GM12878 (cell line): ENCODE results near the gene KLRK1. TPM values are rescaled to one million over a fixed set of nuclear protein-coding genes. Genes with fewer than 3 reads are reported as not detected.
A peak's percentile ranks its signal among the peaks of the same experiment; 100 is the strongest.

Experiments used
- ATAC-seq: fragments of 200-7000 bp; cut with Tn5 transposase; 3 replicates; pipeline ENCODE4 v1.9.1; 2020; ENCODE audit warnings: mild to moderate bottlenecking, moderate library complexity
- BruUV-seq: library from RNA; stranded (reverse); fragments of 400-500 nt; replicated peaks from 2 replicates; lab custom pipeline; 2021; lab: Mats Ljungman, UMichigan
- CTCF ChIA-PET: fragments of 300-600 bp; sonication (Branson Sonifier 250); formaldehyde crosslinking; extraction: SDS; loops from one replicate; lab custom pipeline; 2021; ENCODE audit warnings: inconsistent platforms; lab: Yijun Ruan, JAX
- POLR2A ChIA-PET: fragments of 350-600 bp; formaldehyde crosslinking; extraction: SDS; loops from one replicate; lab custom pipeline; 2021; ENCODE audit warnings: inconsistent platforms; lab: Charles Lee
- RAD21 ChIA-PET: fragments of 300-600 bp; sonication (Branson Sonifier 250); formaldehyde crosslinking; loops from one replicate; lab custom pipeline; 2023; ENCODE audit warnings: antibody characterized with exemption; ENCODE audit not compliant: unreplicated experiment; lab: Charles Lee
- SMC1A ChIA-PET: fragments of 300-600 bp; sonication (Branson Sonifier 250); formaldehyde crosslinking; loops from one replicate; lab custom pipeline; 2023; ENCODE audit not compliant: unreplicated experiment, uncharacterized antibody; lab: Charles Lee
- DNase-seq: peaks from one replicate; pipeline ENCODE4 v3.0.0-alpha.2; 2011; ENCODE audit warnings: low read depth, low spot score
- FAIRE-seq: peaks from 3 replicates; lab custom pipeline; 2011; peaks lifted over from hg19 to GRCh38; lab: Jason Lieb, UNC
- H2AFZ ChIP-seq: 2 replicates; pipeline ENCODE4 v1.6.0; 2011; ENCODE audit warnings: low read depth, low read length, control low read depth; ENCODE audit not compliant: control insufficient read depth
- H3K27ac ChIP-seq: 2 replicates; pipeline ENCODE4 v1.5.1; 2011; ENCODE audit warnings: control low read depth; ENCODE audit not compliant: control insufficient read depth, insufficient read depth
- H3K27me3 ChIP-seq, 2 experiments: replicated peaks in 1 of 2; 2 replicates each; pipeline versions ENCODE4 v1.6.0 to v1.6.1; 2011; ENCODE audit warnings: low read length in 1 of 2; ENCODE audit not compliant: control insufficient read depth in 2 of 2, insufficient read depth in 2 of 2
- H3K36me3 ChIP-seq, 2 experiments: 2 replicates each; pipeline ENCODE4 v1.5.1; 2011; ENCODE audit warnings: low read length in 1 of 2; ENCODE audit not compliant: control insufficient read depth in 2 of 2, insufficient read depth in 2 of 2
- H3K4me1 ChIP-seq: 2 replicates; pipeline ENCODE4 v1.6.1; 2011; ENCODE audit warnings: mild to moderate bottlenecking, low read length, moderate library complexity, mixed read lengths; ENCODE audit not compliant: control insufficient read depth, insufficient read depth
- H3K4me2 ChIP-seq: 2 replicates; pipeline ENCODE4 v1.6.0; 2011; ENCODE audit warnings: control low read depth; ENCODE audit not compliant: control insufficient read depth, insufficient read depth
- H3K4me3 ChIP-seq: fragments of 200-600 bp; sonication (generic); 2 replicates; pipeline ENCODE4 v1.5.1; 2016
- H3K79me2 ChIP-seq: 2 replicates; pipeline ENCODE4 v1.6.0; 2011; ENCODE audit warnings: low read length; ENCODE audit not compliant: control insufficient read depth, insufficient read depth
- H3K9ac ChIP-seq: 2 replicates; pipeline ENCODE4 v1.8.0; 2011; ENCODE audit warnings: low read length, control low read depth, mixed read lengths; ENCODE audit not compliant: control insufficient read depth, insufficient read depth
- H3K9me3 ChIP-seq: replicated peaks from 3 replicates; pipeline ENCODE4 v1.5.1; 2011; ENCODE audit warnings: mild to moderate bottlenecking, low read length; ENCODE audit not compliant: control insufficient read depth, insufficient read depth
- H4K20me1 ChIP-seq: 2 replicates; pipeline ENCODE4 v1.6.0; 2011; ENCODE audit not compliant: control insufficient read depth, insufficient read depth
- ASH2L ChIP-seq: fragments of 300-600, 200-600 bp; sonication (generic); IDR thresholded peaks from 2 replicates; pipeline ENCODE4 v1.6.1; 2017; ENCODE audit warnings: low read depth, mild to moderate bottlenecking, borderline replicate concordance
- ATF2 ChIP-seq: IDR thresholded peaks from 2 replicates; pipeline ENCODE4 v1.6.1; 2012; ENCODE audit warnings: low read length, inconsistent platforms
- ATF7 ChIP-seq: fragments of 450-650 bp; IDR thresholded peaks from 2 replicates; pipeline ENCODE4 v1.6.1; 2016; ENCODE audit warnings: low read depth, mild to moderate bottlenecking
- BCL11A ChIP-seq: IDR thresholded peaks from 2 replicates; pipeline ENCODE4 v1.6.1; 2011; ENCODE audit warnings: low read depth, low read length
- CEBPZ ChIP-seq: fragments of 150-350 bp; IDR thresholded peaks from 2 replicates; pipeline ENCODE4 v1.6.1; 2016; ENCODE audit warnings: low read depth, low read length
- CHD2 ChIP-seq: IDR thresholded peaks from 2 replicates; pipeline ENCODE4 v1.6.1; 2011; ENCODE audit warnings: low read depth, low read length, improper control_type of control experiment, borderline replicate concordance
- ELK1 ChIP-seq: IDR thresholded peaks from 2 replicates; pipeline ENCODE4 v1.6.1; 2012; ENCODE audit warnings: low read depth, low read length, improper control_type of control experiment
- RAD21 ChIP-seq: IDR thresholded peaks from 2 replicates; pipeline ENCODE4 v1.6.1; 2011; ENCODE audit warnings: mild to moderate bottlenecking, low read depth, low read length, moderate library complexity; ENCODE audit not compliant: insufficient read depth
- RELB ChIP-seq: fragments of 450-650 bp; IDR thresholded peaks from 2 replicates; pipeline ENCODE4 v1.6.1; 2017; ENCODE audit warnings: low read depth, mild to moderate bottlenecking, moderate library complexity
- SREBF1 ChIP-seq: IDR thresholded peaks from 2 replicates; pipeline ENCODE4 v1.6.1; 2012; ENCODE audit warnings: mild to moderate bottlenecking, low read length
- TAF1 ChIP-seq: IDR thresholded peaks from 2 replicates; pipeline ENCODE4 v1.6.1; 2011; ENCODE audit warnings: mild to moderate bottlenecking, low read depth, low read length, borderline replicate concordance
- WGBS: methylation state at CpG from one replicate; pipeline ENCODE4 v1.1.6; 2016; ENCODE audit warnings: low lambda C conversion rate; ENCODE audit not compliant: insufficient replicate concordance, insufficient coverage; ENCODE audit errors: missing lambda C conversion rate; 5-methylcytosine and 5-hydroxymethylcytosine counted together
- in situ Hi-C: fragments of 300-500 bp; cut with MboI; formaldehyde crosslinking; loops from 9 replicates; pipeline ENCODE4 v1.14.3; 2018; ENCODE audit warnings: mixed read lengths
- intact Hi-C: fragments of 100-400 bp; cut with micrococcal nuclease; formaldehyde crosslinking; loops from one replicate; pipeline ENCODE4 v1.14.2; 2022; ENCODE audit not compliant: unreplicated experiment
- polyA plus RNA-seq, 11 experiments: library from polyadenylated mRNA; depleted of rRNA in 4 of 11; unstranded in 6 of 11; stranded (reverse) in 5 of 11; fragments of >200 nt; fragmentation: Nextera tagmentation in 4 of 11; fragmentation: Illumina TruSeq in 1 of 11; extraction: Ambion mirVana in 4 of 11; extraction: Trizol in 1 of 11; gene quantifications; 1 replicate in 1 of 11; 2 replicates in 10 of 11; pipeline versions ENCODE4 v1.2.1 to v1.2.3, GENCODE V29; 2011 to 2016; ENCODE audit warnings: inconsistent platforms in 2 of 11, missing spikeins in 2 of 11, low read depth in 1 of 11
- total RNA-seq, 4 experiments: library from RNA; depleted of rRNA in 3 of 4; stranded (reverse); fragments of >200 nt in 3 of 4; fragmentation: Illumina TruSeq in 1 of 4; extraction: Trizol in 1 of 4; gene quantifications; 2 replicates each; pipeline versions ENCODE4 v1.2.1 to v1.2.3, GENCODE V29; 2013 to 2021
- TF ChIP-seq, protein P1 (sequence below): fragments of 450-650 bp; IDR thresholded peaks from 2 replicates; pipeline ENCODE4 v1.6.1; 2016; ENCODE audit warnings: mild to moderate bottlenecking

The KLRK1 gene
- total and polyA plus RNA-seq, 10 of the 15 experiments (the other 5 are each of a cell fraction or from before 2014, with no cell fraction given): 0.27 to 2.0 (median 0.99) TPM

GRCh38 chr12:10363914-10364814 is 25.7 kb downstream of the KLRK1 start:
- ChIA-PET CTCF (interaction anchor here (0.6 to 4.0 kb wide), 10 partner anchors 11 to 199 kb away, joined by 3 to 30 read pairs (median 5); no protein-coding TSS in a partner anchor), POLR2A (interaction anchor here (0.6 to 4.1 kb wide), 7 partner anchors 10 to 79 kb away, joined by 3 to 24 read pairs (median 5); no protein-coding TSS in a partner anchor), RAD21 (interaction anchor here (1.0 to 6.0 kb wide), 8 partner anchors 25 to 195 kb away, joined by 3 to 75 read pairs (median 5); partner anchors contain the start of gene KLRC4), SMC1A (interaction anchor here (0.6 to 6.5 kb wide), 10 partner anchors 24 to 196 kb away, joined by 3 to 67 read pairs (median 6); partner anchors contain the start of gene KLRD1)
- TSS peak; percentile 87 for BruUV-seq
- Histone ChIP-seq H4K20me1 (no peaks in the 10 kb centered on the region), H3K27ac (peak overlapping the region; percentile 72), H2AFZ (peak overlapping the region; percentile 76), H3K4me1 (peaks cover 21% of the 10 kb centered on the region), H3K4me3 (peak overlapping the region; percentile 72), H3K9me3 (peaks cover 6% of the 10 kb centered on the region; the same call in 2 of the 3 replicates), H3K36me3 (no peaks in the 10 kb centered on the region; a peak in 1 of 4 replicates), H3K9ac (peak overlapping the region; percentile 71), H3K79me2 (no peaks in the 10 kb centered on the region), H3K4me2 (peak overlapping the region; percentile 100), H3K27me3 (no peaks in the 10 kb centered on the region)
- intact Hi-C loops (loop anchor here (1.0 kb wide), 1 partner anchor 31 kb away; no protein-coding TSS in a partner anchor), in situ Hi-C loops (no loop called here)
- WGBS: 28% methylated on average over 19 of the region's 19 CpGs
- peak; percentile 95 for ATAC-seq
- FAIRE-seq: peak; percentile 80
- peak; percentile 84 for DNase-seq
- TF ChIP-seq ELK1: no peak
- no peak for TF ChIP-seq RAD21
- TF ChIP-seq BCL11A: peak; percentile 71
- TF ChIP-seq ATF7: peak; percentile 67
- TF ChIP-seq CEBPZ: no peak
- no peak for TF ChIP-seq CHD2
- TF ChIP-seq SREBF1: no peak
- peak; percentile 24; the same call in 1 of the 2 replicates for TF ChIP-seq ATF2
- no peak for TF ChIP-seq ASH2L
- TF ChIP-seq TAF1: peak; percentile 17; the same call in 1 of the 2 replicates
- TF ChIP-seq RELB: peak; percentile 70
- TF ChIP-seq, protein P1, sequence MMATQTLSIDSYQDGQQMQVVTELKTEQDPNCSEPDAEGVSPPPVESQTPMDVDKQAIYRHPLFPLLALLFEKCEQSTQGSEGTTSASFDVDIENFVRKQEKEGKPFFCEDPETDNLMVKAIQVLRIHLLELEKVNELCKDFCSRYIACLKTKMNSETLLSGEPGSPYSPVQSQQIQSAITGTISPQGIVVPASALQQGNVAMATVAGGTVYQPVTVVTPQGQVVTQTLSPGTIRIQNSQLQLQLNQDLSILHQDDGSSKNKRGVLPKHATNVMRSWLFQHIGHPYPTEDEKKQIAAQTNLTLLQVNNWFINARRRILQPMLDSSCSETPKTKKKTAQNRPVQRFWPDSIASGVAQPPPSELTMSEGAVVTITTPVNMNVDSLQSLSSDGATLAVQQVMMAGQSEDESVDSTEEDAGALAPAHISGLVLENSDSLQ: peak; percentile 52; the same call in 1 of the 2 replicates
